DMS 273 (cell line): ENCODE measurements around the gene PAM.

Experiments
- DNase-seq: peaks from one replicate; lab custom pipeline; 2025; ENCODE audit not compliant: unreplicated experiment; lab: John Stamatoyannopoulos, UW

PAM gene

DNA sequence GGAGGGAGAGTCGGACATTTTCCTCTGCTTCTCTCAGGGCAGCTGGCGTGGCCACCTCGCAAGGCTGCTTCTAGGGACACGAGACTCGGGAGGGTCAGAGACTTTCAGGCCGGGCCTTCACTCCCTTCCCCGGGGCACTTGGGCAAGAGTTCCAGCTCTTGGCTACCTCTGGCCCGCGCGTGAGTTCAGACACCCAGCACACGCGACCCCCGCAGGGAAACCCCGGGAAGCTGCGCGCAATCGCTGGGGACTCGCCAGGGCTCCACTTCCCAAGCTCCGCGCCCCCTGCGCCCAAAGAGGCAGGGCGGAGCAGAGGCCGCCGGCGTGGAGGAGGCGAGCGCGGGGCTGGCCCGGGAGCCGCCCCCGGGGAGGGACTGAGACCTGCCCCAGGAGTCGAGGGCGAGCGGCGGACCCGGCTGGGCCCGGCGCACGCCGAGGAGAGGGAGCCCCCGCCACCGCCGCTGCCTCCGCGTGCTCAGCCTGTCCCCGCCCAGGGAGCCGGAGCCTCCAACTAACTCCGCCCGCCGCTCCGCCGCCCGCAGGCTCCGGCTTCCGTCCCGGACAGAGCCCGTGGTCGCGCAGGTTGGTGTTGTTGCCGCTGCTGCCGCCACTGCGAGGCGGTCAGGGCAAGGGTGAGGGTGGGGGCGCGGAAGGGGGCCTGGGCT is at the start of gene PAM:
PAM (plus strand) TSS at position 539 of the 665 bp plus-strand sequence. CDS start 110,891 bp downstream, outside the sequence.
- DNase-seq, result peak; percentile 94

DNA sequence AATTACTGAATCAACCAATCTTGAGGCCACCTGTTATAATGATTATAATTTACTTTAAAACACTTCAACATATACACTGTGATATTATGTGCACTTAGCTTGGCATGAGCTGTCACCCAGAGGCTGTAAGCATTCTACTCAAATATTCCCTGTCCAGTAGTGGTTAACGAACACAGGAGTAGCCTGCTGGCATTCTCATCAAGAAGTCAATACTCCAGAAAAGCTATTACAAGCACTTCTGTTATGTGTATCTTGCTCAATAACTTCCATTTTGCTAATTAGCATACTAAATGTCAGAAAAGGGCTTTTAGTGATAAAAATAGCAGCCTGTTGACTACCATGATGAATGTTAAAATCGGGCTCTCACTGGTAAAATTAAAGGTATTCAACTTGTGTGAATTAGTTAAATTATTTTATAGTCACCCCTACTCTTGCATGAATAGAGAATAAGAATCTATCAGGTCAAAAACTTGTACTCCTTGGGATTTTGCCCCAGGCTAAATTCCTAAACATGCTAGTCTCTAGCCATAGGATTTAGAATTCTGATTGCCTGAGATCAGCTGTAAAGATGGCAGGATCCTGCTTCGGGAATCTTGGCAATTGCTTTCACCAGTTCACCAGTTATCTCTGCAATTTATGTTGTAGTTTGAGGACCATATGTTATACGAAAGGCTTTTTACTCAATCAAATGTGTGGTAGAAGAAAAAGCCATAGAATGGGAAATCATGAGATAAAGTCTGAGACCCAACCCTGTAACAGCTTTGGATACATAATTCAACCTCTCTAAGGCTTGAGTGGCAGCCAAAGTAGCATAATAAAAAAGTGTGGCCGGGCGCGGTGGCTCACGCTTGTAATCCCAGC is 43.4 kb upstream of the PAM start:
- DNase-seq, result peak; percentile 67

DNA sequence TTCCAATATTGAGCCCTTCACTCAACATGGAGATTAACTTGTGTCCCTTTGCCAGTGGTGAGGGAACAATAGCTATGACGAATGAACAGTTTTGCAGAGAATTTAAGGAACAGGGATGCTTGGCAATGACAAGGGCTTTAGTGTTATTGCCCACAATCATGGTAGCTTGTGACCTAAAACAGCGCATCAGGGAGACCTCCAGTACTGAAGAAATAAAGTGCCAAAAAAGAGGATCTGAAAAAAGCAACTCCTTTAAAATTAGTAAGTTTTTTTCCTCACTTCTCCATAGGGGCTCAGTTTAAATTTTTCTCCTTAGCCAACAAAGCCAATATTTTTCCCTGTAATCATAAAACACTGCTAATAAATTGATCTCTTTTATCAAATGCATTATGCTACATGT is 41.8 kb upstream of the PAM start:
- DNase-seq, result no peak

DNA sequence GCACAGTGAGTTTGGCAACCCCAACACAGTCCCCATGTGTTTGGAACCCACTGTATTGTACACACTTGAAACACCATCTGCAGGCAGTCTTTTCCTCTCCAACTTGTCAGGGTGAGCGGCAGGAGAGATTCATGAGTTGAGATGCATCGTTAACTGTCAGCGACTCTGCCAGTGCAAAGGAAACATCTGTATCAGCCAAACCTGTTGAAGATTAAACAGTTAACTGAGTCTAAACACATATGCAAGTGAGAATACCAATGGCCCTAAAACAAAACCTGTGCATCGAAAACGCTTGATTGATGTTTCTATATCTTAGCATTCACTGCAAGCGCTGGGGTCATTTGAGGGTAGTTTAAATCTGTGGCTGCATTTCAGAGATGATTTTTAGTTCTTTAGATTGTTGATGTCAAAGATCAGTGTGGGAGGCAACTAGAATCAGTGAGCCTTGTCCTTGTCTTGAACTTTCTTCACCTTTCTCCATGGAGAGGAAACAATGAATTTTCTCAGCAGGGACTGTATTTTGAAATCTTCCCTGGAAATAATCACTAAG is 41.3 kb upstream of the PAM start:
- peak; percentile 47 for DNase-seq

DNA sequence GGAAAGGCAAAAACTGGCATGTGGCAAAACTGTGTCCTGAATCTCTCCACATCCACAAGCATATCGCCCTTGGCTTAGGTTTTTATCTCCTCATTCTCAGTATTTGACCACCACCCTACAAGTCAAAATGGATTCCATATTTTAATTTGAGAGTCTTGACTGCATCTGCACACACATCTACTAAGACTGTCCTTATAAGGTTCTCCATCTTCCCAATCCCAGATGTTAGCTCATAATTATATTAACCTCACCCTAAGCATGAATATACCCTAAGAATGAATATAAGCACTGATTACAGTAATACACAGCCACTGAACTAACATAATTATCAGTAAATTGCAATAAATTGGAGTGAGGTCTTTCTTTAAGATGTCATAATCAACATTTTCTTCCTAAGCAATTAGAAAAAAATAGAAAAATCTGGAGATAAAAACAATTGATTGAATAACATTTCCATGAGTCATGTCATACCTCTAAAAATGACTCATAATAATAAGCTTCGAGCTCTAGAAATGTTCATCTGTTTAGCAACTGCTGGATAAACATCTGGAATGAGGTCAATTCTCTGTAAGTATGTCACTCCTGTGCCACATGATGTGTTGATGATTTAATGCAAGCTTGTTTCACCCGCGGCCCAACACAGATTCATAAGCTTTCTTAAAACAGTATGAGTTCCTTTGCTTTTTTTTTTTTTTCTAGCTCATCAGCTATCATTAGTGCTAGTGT is 39.9 kb upstream of the PAM start:
- DNase-seq, result no peak

DNA sequence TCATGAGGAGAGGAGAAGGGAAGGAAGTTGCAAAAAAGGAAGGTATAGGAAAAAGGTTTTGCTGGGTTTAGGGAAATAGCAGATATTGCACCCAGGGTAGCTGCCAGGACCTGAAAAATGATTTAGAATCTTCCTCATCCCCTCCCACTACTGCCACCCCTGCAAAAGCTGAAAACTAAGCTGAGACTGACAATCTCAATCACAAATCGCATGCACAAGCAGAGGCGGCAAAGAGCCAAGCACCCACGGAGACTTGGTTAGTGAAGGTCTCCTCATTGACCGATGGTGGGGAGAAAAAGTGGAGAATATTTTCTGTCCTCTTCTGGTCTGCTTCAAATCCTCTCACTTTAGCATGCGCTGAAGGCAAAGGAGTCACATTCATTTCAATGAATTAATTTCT is 39.1 kb upstream of the PAM start:
- DNase-seq, result no peak

DNA sequence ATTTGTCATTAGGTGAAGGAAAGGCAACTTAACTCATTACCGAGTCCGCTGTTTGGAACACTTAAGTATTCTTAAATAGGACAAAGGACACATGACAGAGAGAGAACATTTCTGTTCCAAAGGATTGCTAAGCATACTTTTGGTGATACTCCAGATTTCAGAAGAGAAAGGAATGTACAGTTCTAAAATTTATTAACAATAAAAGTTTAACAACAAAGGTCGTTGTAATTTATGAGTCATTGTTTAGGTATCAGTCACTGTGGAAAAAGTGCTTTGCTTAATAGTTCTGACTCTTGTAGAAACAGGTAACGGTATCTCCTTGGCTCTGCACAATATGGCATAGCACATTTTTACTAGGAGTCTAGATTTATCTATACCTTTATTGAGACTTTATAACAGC is 36.3 kb upstream of the PAM start:
- no peak for DNase-seq

DNA sequence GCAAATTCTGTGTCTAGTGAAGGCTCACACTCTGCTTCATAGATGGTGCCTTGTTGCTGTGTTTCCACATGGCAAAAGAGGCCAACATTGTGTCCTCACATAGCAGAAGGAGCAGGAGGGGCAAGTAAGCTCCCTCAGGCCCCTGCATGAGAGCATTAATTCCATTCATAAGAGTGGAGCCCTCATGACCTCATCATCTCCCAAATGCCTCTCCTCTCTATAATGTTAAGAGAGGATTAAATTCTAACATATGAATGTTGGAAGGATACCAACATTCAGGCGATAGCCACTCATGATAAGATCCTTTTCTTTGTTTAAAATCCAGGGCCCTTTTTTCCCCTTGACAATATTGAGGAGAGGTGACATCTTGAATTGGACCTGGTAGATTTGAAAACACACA is 35.2 kb upstream of the PAM start:
- peak; percentile 7 for DNase-seq

DNA sequence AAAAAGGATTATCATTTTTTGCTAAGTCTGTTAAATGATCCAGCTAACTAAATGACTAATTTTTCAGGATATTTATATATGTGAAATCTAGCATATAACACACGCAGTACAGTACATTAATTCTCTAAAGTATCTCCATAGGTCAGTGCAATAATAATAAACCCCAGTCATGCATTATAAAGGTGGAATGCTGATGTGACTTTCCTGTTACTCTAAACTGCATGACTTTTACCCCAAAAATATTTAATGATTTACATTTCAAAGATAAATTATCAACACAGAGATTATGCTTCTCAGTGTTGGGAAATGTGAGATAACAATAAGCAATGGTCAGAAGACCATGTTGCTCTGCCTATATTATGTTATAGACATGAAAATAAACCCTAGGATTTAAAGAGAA is 34.1 kb upstream of the PAM start:
- no peak for DNase-seq

DNA sequence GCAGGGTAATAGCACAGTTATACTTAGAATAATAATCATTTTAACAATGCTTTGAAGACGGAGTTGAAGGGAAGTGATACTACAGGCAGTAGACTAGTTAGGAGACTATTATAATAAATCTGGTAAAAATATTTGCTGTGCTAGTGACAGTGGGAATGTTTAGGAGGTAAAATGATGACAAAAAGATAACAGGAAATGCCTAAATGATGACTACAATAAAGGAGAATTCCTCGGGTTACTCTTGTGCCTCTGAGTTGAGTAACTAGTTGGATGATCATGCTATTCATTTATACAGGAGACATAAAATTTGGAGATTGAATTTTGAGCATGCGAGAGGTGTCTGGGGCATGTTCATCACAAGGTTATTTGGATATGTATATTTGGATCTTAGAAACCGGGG is 32.2 kb upstream of the PAM start:
- DNase-seq, result no peak

DNA sequence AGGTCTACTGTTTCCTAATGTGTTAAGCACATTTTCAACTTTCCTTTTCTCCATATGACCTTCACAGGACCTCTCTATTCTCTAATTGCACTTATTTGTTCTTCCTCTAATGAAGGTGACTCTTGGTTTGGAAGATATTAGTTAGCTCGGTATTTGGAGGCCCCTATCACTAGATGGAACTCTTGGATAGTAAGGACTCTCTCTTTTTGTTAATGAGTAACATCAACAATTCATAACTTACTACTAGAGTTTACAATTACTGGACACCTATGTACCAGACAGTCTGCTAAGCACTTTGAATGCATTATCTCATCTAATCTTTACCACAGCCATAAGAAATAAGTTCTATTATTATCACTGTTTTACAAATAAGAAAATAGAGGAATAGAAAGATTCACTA is 23.4 kb upstream of the PAM start:
- DNase-seq, result no peak

DNA sequence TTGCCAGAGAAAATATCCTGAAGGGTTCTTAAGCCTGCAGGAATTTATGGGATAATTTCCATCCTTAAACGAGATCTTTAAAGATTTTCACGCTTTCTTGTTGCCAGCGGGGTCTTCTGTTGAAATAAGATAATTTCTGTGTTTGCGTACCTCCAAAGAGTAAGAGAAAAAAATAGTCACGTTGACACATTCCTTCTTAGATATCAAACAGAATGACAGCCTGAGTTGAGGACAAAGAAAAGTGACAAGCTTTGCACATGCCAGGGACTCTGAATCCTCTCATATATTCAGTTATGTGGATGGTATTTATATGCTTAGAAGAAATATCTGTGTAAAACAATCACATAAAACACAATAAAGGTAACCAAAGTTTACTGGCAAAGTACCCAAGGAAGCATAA is 21.6 kb upstream of the PAM start:
- DNase-seq, result no peak

DNA sequence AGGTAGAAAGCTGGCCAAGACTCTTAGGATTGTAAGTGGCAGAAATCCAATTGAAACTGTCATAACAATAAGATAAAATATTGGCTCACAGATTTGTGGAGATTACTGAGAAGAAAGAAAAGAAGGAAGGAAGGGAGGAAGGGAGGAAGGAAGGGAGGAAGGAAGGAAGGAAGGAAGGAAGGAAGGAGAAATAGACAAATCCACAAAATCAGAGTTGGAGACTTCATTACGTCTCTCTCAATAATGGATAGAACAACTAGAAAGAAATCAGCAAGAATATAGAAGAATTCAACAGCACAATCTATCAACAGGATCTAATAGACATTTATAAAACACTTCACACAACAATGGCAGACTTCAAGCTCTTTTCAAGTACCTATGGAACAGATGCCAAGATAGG is 17.9 kb upstream of the PAM start:
- DNase-seq, result no peak

DNA sequence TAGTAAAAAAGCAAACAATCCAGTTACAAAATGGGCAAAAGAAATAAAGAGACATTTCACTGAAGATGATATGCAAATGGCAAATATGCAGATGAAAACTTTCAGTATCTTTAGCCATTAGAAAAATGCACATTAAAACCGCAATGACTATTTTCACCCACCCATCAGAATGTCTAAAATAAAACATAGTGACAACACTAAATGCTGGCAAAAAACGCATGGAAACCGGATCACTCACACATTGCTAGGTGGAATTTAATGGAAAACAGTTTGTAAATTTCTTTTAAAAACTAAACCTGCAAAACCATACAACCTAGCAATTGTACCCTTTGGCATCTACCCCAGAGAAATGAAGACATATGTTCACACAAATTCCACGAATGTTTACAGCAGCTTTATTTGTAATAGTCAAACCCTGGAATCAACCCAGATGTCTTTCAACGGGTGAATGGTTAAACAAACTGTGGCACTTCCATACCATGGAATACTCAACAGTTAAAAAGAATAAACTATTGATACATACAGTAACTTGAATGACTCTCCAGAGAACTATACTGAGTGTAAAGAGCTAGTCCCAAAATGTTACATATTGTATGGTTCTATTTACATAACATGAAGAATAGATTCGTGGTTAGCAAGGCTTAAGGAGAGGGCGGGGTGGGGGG is 17.2 kb upstream of the PAM start:
- peak; percentile 71 for DNase-seq

DNA sequence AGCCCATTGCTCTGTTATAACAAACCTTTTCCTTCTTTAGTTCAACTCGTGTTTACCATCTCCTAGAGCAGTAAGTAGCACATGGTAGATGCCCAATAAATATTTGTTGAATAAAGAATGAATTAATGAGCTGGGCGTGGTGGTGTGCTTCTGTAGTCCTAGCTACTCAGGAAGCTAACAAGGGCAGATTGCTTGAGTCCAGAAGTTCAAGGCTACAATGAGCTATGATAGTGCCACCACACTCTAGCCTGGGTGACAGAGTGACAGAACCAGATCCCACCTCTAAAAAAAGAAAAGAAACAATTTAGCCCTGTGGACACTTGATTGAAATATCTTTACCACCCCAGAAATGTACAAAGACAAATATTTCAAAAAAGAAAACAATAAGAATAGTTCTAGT is 14.6 kb upstream of the PAM start:
- DNase-seq, result no peak

DNA sequence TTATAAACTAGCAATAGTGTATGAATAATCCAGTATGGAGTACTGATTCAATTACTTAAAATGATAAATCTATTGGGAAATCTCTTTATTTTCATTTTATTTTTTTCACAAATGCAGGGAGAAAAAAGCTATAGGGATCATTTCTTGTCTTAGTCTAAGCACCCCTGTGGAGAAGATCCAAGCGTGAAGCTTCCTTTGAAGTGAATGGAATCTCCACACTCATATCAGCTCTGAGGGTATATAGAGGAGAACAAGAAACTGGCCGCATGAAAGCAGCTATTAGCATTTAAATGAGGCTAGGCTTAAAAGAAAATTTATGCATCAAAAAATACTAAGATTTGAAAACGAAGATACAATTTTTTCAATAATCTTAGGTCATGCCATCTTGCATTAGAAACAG is 12.9 kb upstream of the PAM start:
- no peak for DNase-seq

DNA sequence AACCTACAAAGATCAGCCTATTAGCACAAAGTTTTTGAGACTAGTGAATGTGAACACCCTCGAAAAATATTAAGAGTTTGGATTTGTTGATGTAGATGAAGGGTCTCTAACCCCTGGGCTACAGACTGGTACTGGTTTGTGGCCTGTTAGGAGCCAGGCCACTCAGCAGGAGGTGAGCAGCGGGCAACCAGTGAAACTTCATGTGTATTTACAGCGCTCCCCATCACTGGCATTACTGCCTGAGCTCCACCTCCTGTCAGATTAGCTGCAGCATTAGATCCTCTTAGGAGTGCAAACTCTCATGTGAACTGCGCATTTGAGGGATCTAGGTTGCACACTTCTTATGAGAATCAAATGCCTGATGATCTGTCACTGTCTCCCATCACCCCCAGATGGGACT is 11.2 kb upstream of the PAM start:
- no peak for DNase-seq

DNA sequence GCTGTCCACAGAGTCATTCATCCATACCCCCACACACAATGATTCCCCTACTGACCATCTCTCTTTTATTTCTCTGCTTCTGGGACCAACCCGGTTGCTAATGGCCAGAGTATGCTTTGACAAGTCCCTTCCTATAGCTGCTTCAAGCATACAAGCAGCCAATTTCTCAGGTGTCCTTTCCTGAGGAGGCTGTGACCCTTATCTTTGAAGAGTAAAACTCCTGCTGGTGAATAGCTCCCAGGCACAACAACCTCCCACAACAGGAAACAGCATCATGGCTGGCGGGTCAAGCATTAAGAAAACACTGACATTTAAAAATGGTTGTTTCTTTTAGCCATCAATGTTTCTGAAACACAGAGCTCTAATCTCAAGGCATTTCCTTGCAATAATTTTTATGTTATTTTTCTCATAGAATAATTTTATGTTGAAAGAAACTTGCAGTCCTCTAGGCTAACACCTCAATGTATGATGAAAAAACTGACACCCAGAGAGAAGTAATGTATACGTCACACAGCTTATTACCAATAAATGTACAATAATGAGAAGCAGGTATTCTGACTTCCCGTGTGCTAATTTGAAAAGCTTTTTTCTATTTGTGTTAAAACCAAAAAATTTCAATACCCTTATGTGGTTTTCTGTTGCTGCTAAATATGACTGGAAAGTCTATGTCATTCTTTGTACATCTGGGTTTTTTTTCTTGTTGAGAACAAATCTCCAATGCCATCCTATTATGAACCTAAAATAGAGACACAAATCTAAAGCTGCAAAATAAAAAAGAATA is 7.5 kb upstream of the PAM start:
- no peak for DNase-seq

DNA sequence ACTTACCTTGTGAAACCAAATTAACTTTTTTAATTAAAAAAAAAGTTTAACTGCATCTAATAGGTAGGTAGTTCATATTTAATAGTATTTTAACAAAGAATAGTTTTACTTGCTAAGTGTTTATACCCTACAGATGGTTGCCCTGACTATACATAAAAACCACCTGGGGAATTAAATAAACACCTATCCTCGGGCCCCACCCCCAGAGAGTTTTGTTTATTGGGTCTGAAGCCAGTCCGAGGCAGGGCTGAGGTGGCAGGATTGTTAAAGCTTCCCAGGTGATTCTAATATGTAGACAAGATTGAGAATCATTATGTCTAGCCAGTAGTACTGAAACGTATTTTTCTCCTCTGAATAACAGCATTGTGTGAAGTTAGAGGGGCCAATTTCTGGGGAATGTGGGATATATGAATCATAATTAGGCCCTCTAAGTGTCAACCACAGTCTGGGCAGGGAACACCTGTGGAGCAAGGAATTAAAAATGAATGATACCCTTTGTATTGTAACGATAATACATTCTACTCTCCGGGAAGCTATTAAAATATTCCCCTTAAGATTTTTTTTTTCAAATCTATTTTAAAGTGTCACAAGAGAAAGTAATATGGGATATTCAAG is 5.6 kb upstream of the PAM start:
- DNase-seq, result no peak
